GM18502 (cell line): ENCODE data around the gene JKAMP.

Source experiments
- ATAC-seq: cut with Tn5 transposase; IDR thresholded peaks from one replicate; pipeline ENCODE4 v1.9.1; 2021; ENCODE audit warnings: mild to moderate bottlenecking; ENCODE audit not compliant: unreplicated experiment, poor library complexity

JKAMP gene

GRCh38 chr14:59480166-59480565, 4.2 kb upstream of the JKAMP start:
- no peak for ATAC-seq

GRCh38 chr14:59481407-59481806, 2.9 kb upstream of the JKAMP start:
- ATAC-seq = no peak

- no peak for ATAC-seq
These were observed 2.3 kb upstream of the JKAMP start for GRCh38 chr14:59481871-59482540.

GRCh38 chr14:59482541-59483331, 1.6 kb upstream of the JKAMP start:
- no peak for ATAC-seq

DNA sequence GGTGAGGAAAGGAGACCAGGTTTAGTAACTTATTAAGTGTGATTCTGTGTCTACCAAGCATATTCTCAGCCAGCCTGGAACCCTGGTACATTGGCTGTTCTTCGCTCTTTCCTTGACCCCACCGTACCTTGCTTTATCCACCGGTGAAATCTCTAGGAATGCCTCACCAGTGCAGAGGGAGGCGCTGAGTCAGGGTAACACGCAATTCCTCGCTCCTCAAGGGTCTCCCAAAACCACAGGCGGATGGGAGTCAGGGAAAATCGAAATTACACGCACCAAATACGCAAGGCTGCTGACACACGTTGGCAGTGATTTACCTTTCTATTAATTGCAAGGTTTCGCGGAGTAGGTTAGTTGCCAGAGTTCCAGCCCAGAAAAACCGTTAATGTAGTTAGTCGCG, 954 bp upstream of the JKAMP start:
- no peak for ATAC-seq

- peak; percentile 57 for ATAC-seq
These were observed 390 bp downstream of the JKAMP start for GRCh38 chr14:59484639-59485175.

DNA sequence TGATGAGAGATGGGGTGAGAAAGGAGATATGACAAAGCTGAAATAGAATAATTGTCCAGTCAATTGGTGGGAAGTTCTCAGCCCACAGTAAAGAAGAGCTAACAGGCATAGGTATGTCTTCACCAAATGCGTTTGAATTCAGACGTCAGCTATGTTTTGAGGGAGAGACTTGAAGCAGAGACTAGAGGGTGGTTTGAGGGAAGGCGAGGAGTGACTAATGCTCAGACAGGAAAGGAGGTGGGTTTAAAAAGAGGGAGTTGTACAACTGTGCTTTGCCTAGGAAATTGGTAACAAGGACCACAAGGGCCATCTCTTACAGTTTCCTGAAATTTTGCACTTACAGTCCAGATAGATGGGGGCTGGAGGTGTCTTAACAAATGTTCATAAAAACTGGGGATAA, 6.4 kb downstream of the JKAMP start:
- no peak for ATAC-seq

- no peak for ATAC-seq
These were observed 8.1 kb downstream of the JKAMP start for GRCh38 chr14:59492384-59492783.

- no peak for ATAC-seq
These were observed 16.4 kb downstream of the JKAMP start for GRCh38 chr14:59500732-59501131.

- ATAC-seq = no peak
These were observed 18.9 kb downstream of the JKAMP start for GRCh38 chr14:59503256-59503655.

- ATAC-seq = peak; percentile 86
These were observed 22.9 kb downstream of the JKAMP start for GRCh38 chr14:59507063-59507751.

DNA sequence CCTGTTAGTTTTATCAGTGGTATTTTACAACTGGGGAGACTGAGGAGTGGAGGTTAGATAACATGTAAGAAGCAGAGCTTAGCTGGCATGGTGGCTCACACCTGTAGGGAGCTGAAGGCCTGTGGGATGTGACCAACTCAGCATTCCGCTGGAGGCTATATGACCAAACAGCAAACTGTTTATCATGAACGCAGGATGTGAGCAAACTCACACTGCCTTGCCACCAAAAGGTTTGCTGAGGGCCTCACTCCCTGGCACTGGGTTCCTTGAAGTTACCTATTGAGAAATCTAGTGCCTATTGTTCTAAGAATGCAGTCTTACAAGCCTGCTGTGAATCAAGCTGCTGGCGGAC, 23.4 kb downstream of the JKAMP start:
- peak; percentile 13 for ATAC-seq

GRCh38 chr14:59509101-59509500, 24.8 kb downstream of the JKAMP start:
- no peak for ATAC-seq

DNA sequence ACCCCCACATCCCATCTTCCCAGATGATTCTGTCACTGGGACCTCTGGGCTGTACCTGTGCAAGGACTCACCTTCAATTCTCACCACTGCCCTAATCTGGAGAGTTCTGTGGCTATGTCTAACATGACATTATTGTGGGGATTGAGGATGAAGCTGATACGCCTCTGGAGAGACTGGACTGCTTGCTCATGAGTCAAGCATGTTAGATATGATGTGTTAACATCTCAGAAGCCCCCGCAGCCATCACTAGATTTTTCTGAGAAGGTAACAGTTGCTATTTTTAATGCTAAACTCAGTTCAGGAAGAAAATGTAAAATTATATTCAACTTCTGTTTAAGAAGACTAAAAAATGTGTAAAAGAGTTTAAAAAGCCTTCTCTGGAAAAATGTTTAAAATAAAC, 25.7 kb downstream of the JKAMP start:
- ATAC-seq = no peak

DNA sequence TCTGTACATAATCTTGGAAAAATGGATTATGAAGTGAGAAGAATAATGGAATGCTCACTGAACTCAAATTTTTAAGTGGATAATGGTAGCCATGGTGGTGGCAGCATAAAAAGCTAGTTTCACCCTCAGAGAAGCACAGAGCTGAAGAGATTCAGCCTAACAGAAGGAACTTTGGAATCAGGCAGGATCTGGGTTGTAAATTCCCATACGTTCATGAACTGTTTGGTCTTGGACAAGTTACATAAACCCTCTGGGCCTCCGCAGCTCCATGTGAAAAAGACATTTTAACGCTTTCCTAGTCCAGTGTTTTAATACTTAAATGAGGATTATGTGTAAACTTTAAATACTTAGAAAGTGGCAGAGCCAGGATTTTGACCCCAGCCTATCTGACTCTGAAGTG, 26.6 kb downstream of the JKAMP start:
- no peak for ATAC-seq

DNA sequence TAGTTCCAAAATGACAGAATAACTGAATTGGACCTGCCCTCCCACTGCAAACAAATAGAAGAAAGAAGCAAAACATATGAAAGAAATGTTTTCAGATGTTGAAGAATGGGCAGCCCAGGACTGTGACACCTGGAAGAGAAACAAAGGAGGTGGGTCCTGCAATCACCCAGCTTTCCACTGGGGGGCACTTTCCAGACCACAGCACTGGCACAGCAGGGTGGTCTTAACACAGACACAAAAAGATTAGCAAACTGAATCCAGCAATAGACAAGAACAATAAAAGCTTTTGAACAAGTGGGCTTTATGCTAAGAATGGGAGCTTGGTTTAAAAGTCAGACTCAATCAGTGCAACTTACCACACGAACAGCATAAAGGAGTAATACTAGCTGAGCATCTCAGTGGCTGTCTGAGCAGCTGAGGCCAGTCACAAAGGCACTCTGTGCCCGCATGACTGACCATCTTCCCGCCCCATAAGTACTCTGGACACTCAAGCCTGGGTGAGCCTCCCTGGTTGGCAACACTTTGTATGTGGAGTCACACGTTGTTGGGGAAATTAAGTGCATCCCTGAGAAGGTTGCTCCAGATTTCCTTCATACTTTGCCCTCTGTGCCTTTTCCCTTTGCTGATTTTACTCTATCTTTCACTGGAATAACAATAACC, 27.7 kb downstream of the JKAMP start:
- ATAC-seq = no peak

GRCh38 chr14:59520224-59520623, 35.9 kb downstream of the JKAMP start:
- no peak for ATAC-seq

- ATAC-seq = no peak
These were observed 44.9 kb downstream of the JKAMP start for GRCh38 chr14:59529189-59529588.

GRCh38 chr14:59530349-59530748, 46.0 kb downstream of the JKAMP start:
- ATAC-seq = no peak

DNA sequence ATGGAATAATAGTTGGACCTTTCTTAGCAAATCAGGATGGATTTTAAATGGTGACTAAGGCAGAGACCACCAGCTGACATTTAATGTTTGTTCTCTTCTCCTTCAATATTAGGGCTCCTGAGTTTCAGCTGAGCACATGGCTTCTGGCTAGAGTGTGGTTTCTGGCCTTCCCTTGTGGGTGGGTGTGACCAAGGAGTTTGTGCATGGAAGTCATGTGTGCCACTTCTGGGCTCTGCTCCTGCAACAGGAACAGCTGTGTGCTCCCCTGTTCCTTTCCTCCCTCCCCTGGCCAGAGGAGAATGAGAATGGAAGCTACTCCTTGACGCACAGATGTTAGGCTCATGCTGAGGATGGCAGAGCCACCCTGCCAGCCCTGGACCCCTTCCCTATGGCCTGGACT, 48.1 kb downstream of the JKAMP start:
- ATAC-seq = no peak
